Lower lobe of right lung (tissue), 2 donors: ENCODE measurements around the gene DNAAF5. TPM values are rescaled to one million over a fixed set of nuclear protein-coding genes. Genes with fewer than 3 reads are reported as not detected.
A peak's percentile ranks its signal among the peaks of the same experiment; 100 is the strongest.

Source experiments
- ATAC-seq, 2 donors: fragments of 200-7000 bp; cut with Tn5 transposase; one replicate each; pipeline ENCODE4 v1.9.1; 2020 to 2022; ENCODE audit warnings: mild to moderate bottlenecking in 2 of 2, moderate library complexity in 2 of 2
- DNase-seq: peaks from one replicate; pipeline ENCODE4 v3.0.0-alpha.2; 2020
- H3K27ac ChIP-seq: fragments of 200-600 bp; one replicate; pipeline ENCODE4 v1.8.0; 2022
- H3K27me3 ChIP-seq: fragments of 200-600 bp; one replicate; pipeline ENCODE4 v1.8.0; 2022; ENCODE audit warnings: low read depth
- H3K36me3 ChIP-seq: fragments of 200-600 bp; one replicate; pipeline ENCODE4 v1.8.0; 2022; ENCODE audit warnings: mild to moderate bottlenecking
- H3K4me1 ChIP-seq: fragments of 200-600 bp; one replicate; pipeline ENCODE4 v1.8.0; 2022
- H3K4me3 ChIP-seq: fragments of 200-600 bp; one replicate; pipeline ENCODE4 v1.8.0; 2022; ENCODE audit warnings: mild to moderate bottlenecking
- H3K9me3 ChIP-seq: fragments of 200-600 bp; one replicate; pipeline ENCODE4 v1.8.0; 2022
- intact Hi-C: fragments of 100-400 bp; cut with DNase I; formaldehyde crosslinking; loops from one replicate; pipeline ENCODE4 v1.11.0; 2022
- total RNA-seq: library from RNA; stranded (reverse); fragmentation: NEBNext Ultra II Directional; extraction: Animal tissue kit (Norgen Biotek cat#: 25700); gene quantifications from one replicate; pipeline ENCODE4 v1.2.1, GENCODE V29; 2021
- TF ChIP-seq, protein P1 (sequence below): fragments of 200-600 bp; IDR thresholded peaks from one replicate; pipeline ENCODE4 v1.8.0; 2022; ENCODE audit warnings: antibody characterized with exemption, mild to moderate bottlenecking
- donor health status: DM: no; HTN: yes; CAD: no; lungs with severe emphysema.

The DNAAF5 gene
- total RNA-seq, 1 donor from 2014 or later, result 22.4 TPM

DNA sequence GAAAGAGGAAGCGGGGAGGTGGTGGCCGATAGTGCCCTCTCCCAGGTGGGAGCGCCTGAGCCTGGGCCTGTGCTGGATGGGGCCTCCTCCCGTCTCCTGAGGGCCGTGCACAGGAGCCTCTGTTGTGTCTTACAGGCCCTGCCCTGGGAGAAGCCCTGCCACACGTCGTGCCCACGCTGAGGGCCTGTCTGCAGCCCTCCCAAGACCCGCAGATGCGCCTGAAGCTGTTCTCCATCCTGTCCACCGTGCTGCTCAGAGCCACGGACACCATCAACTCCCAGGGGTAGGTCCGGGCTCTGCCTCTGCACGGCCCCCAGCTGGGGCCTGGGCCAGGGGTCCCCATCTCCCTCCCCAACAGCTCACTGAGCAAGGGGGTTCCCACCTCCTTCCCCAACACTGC, 43.8 kb downstream of the DNAAF5 start:
- Histone ChIP-seq H3K27ac (no peak overlapping the region), H3K9me3 (no peaks in the 10 kb centered on the region), H3K36me3 (peaks cover 51% of the 10 kb centered on the region), H3K4me3 (no peak overlapping the region), H3K4me1 (peaks cover 25% of the 10 kb centered on the region), H3K27me3 (no peaks in the 10 kb centered on the region)
- TF ChIP-seq, protein P1, sequence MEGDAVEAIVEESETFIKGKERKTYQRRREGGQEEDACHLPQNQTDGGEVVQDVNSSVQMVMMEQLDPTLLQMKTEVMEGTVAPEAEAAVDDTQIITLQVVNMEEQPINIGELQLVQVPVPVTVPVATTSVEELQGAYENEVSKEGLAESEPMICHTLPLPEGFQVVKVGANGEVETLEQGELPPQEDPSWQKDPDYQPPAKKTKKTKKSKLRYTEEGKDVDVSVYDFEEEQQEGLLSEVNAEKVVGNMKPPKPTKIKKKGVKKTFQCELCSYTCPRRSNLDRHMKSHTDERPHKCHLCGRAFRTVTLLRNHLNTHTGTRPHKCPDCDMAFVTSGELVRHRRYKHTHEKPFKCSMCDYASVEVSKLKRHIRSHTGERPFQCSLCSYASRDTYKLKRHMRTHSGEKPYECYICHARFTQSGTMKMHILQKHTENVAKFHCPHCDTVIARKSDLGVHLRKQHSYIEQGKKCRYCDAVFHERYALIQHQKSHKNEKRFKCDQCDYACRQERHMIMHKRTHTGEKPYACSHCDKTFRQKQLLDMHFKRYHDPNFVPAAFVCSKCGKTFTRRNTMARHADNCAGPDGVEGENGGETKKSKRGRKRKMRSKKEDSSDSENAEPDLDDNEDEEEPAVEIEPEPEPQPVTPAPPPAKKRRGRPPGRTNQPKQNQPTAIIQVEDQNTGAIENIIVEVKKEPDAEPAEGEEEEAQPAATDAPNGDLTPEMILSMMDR, result no peak
- ATAC-seq, result no peak
- intact Hi-C loops, result no loop called here
- no peak for DNase-seq

- Histone ChIP-seq H3K36me3 (peaks cover 46% of the 10 kb centered on the region), H3K27ac (peak overlapping the region; percentile 75), H3K4me3 (no peak overlapping the region), H3K9me3 (no peaks in the 10 kb centered on the region), H3K4me1 (peaks cover 25% of the 10 kb centered on the region), H3K27me3 (no peaks in the 10 kb centered on the region)
- TF ChIP-seq, protein P1, result no peak
- DNase-seq (no peak), ATAC-seq (peak in 1 of 2 donors; percentile 2)
- intact Hi-C loops, result no loop called here
Measured at GRCh38 chr7:770741-771166, 44.3 kb downstream of the DNAAF5 start.

DNA sequence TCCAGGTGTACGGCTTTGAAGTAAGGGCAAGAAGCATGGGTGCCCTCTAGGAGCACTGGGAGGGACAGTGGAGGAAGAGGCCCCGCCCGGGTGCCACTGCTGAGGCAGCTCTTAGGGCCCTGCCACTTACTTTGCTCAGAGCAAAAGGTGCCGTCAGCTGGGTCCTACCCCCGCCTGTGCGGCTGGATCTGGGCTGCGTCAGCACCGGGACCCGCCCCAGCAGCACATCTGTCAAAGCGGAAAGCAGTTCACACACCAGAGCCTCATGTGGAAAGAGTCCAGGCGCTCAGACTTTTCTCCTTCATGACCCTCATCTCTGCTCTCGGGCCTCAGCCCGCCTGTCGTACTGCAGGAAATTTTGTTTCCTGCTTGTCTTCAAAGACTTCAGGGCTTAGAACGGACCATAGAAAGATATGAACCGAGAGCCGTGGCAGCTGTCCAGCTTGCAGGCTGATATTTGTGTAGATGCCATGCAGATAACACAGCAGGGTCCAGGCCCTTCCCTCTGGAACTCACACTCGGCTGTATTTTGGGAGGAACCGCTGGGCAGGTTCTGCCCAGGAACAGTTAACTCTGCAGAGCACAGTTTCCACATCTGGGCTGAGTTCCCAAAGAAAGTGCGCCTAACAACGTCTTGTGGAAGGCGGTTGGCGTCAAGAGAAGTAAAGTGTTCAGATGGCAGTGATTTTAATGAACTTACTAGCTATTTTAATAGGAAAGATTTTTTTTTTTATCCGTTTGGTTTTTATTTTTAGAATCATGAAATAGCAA, 44.9 kb downstream of the DNAAF5 start:
- TF ChIP-seq, protein P1, result no peak
- H3K36me3 ChIP-seq, result peaks cover 44% of the 10 kb centered on the region
- peak; percentile 31 to 44 for ATAC-seq

DNA sequence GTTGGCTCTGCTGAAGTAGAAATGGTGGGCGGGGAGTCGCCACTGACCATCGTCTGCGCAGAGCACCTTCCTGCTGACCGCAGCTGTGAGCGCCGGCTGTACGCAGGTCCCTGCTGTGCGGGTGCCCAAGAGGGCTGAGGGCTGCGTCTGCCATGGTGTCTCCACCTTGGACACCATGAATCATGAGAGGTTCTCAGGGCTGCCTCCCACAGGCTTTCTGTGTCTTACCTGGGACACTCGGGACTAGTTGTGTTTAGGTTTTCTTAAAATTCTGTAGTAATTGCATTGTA, 45.5 kb downstream of the DNAAF5 start:
- DNase-seq, result no peak
- peak overlapping the region; percentile 75 for H3K27ac ChIP-seq
- no peaks in the 10 kb centered on the region for H3K9me3 ChIP-seq
- intact Hi-C loops, result no loop called here
- H3K4me1 ChIP-seq, result peaks cover 25% of the 10 kb centered on the region
- no peak overlapping the region for H3K4me3 ChIP-seq
- no peak for ATAC-seq
- no peaks in the 10 kb centered on the region for H3K27me3 ChIP-seq
- peaks cover 45% of the 10 kb centered on the region for H3K36me3 ChIP-seq
- TF ChIP-seq, protein P1, result no peak

More for the DNA sequence above, 44.9 kb downstream of the DNAAF5 start:
- H3K4me3 ChIP-seq, result no peak overlapping the region
- peaks cover 25% of the 10 kb centered on the region for H3K4me1 ChIP-seq
- no peaks in the 10 kb centered on the region for H3K27me3 ChIP-seq
- peak overlapping the region; percentile 75 for H3K27ac ChIP-seq
- intact Hi-C loops, result no loop called here
- no peak for DNase-seq
- H3K9me3 ChIP-seq, result no peaks in the 10 kb centered on the region

- TF ChIP-seq, protein P1, result no peak
- DNase-seq (no peak), ATAC-seq (no peak)
- no peak overlapping the region for H3K4me3 ChIP-seq
- peaks cover 25% of the 10 kb centered on the region for H3K4me1 ChIP-seq
- H3K9me3 ChIP-seq, result no peaks in the 10 kb centered on the region
- H3K36me3 ChIP-seq, result peaks cover 49% of the 10 kb centered on the region
- no peak overlapping the region for H3K27ac ChIP-seq
- no peaks in the 10 kb centered on the region for H3K27me3 ChIP-seq
- intact Hi-C loops, result no loop called here
Measured at GRCh38 chr7:772392-772791, 45.9 kb downstream of the DNAAF5 start.
